Natural killer cell (primary cell): ENCODE measurements around the gene PFKFB3. TPM values are rescaled to one million over a fixed set of nuclear protein-coding genes. Genes with fewer than 3 reads are reported as not detected.
"Not testable (repeated sequence)": the region's sequence is repeated elsewhere in the genome, so short reads cannot be mapped to it uniquely, and the experiment has no call there.

Experiments
- ATAC-seq, 3 donors: fragments of 150-1000 bp in 2 of 3; fragments of 200-7000 bp in 1 of 3; cut with Tn5 transposase; 1 replicate in 1 of 3; 2 replicates in 2 of 3; pipeline ENCODE4 v1.10.0; 2021; ENCODE audit warnings: mild to moderate bottlenecking in 2 of 3, moderate library complexity in 2 of 3
- DNase-seq, 2 donors: peaks; one replicate each; pipeline versions ENCODE4 v3.0.0 to v3.0.0-alpha.2; 2013 to 2021; ENCODE audit warnings: mixed read lengths in 1 of 2
- H3K27ac ChIP-seq: one replicate; pipeline ENCODE4 v1.5.1; 2013; ENCODE audit warnings: mild to moderate bottlenecking, low read length
- H3K27me3 ChIP-seq: one replicate; pipeline ENCODE4 v1.6.1; 2013; ENCODE audit warnings: low read length; ENCODE audit not compliant: control insufficient read depth, insufficient read depth
- H3K36me3 ChIP-seq: one replicate; pipeline ENCODE4 v1.6.1; 2013; ENCODE audit warnings: low read length; ENCODE audit not compliant: control insufficient read depth, insufficient read depth
- H3K4me1 ChIP-seq: one replicate; pipeline ENCODE4 v1.6.1; 2013; ENCODE audit warnings: low read length; ENCODE audit not compliant: control insufficient read depth, insufficient read depth
- H3K4me3 ChIP-seq: one replicate; pipeline ENCODE4 v1.5.1; 2013; ENCODE audit warnings: low read length
- H3K9me3 ChIP-seq: one replicate; pipeline ENCODE4 v1.6.1; 2013; ENCODE audit warnings: low read length; ENCODE audit not compliant: control insufficient read depth, insufficient read depth
- H3K27ac Mint-ChIP-seq, 2 donors: one replicate each; pipeline ENCODE4 v1.8.0; 2022; ENCODE audit warnings: mild to moderate bottlenecking in 2 of 2, mixed read lengths in 2 of 2, moderate library complexity in 1 of 2
- H3K27me3 Mint-ChIP-seq, 2 donors: one replicate each; pipeline ENCODE4 v1.8.0; 2022; ENCODE audit warnings: low read depth in 2 of 2, mixed read lengths in 2 of 2
- H3K36me3 Mint-ChIP-seq: one replicate; pipeline ENCODE4 v1.8.0; 2022; ENCODE audit warnings: mixed read lengths
- H3K4me1 Mint-ChIP-seq, 2 donors: one replicate each; pipeline ENCODE4 v1.8.0; 2022; ENCODE audit warnings: mixed read lengths in 2 of 2
- H3K4me3 Mint-ChIP-seq: one replicate; pipeline ENCODE4 v1.8.0; 2022; ENCODE audit warnings: mild to moderate bottlenecking, moderate library complexity, mixed read lengths
- H3K9me3 Mint-ChIP-seq, 2 donors: one replicate each; pipeline ENCODE4 v1.8.0; 2022; ENCODE audit warnings: mixed read lengths in 2 of 2
- WGBS: methylation state at CpG from one replicate; pipeline ENCODE4 v1.1.7; 2013; ENCODE audit warnings: missing lambda C conversion rate; ENCODE audit not compliant: insufficient coverage; 5-methylcytosine and 5-hydroxymethylcytosine counted together
- intact Hi-C: fragments of 100-400 bp; cut with micrococcal nuclease; formaldehyde crosslinking; loops from one replicate; pipeline ENCODE4 v1.14.2; 2022
- total RNA-seq, 4 donors: library from RNA; stranded (reverse); fragments of 120-200 nt in 1 of 4; gene quantifications; one replicate each; pipeline versions ENCODE4 v1.2.3 to v1.2.4, GENCODE V29; 2013 to 2022
- TF ChIP-seq, protein P1 (sequence below): fragments of 200-600 bp; IDR thresholded peaks from one replicate; pipeline ENCODE4 v1.8.0; 2022; ENCODE audit warnings: antibody characterized with exemption

The PFKFB3 gene
- total RNA-seq, 3 donors from 2014 or later (not counting 1 experiment from before 2014, with no cell fraction given) = 33.4 to 59.7 (median 39.0) TPM

DNA sequence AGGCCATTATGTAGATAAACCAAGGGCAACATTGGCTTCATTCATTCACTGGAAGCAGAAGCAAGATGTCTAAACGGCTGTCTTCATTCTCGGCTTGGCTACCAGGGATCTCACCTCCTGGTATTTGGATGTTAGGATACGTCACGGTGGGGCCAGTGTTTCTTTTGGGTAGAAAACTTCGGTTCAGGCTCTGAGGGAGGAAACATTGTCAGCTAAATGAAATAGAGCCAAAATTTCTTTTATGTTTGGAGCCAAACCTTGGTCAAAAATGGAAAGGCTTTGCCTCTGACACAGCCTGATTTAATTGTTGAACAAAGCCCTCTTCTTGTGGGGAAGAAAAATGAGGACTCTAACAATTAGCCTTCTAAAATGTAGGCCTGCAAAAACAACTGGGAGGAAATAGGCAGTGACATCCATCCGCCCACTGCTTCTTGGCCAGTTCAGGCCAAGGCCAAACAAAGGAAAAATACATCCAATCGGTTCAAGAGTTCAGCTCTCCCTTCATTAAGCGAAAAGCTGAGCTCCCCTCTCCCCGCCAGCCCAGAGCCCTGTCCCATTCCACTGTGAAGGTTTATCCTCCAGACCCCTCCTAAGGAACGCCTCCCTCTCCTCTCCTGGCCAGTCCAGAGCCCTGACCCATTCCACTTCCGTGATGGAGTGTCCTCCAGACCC, 44.4 kb downstream of the PFKFB3 start:
- intact Hi-C loops = no loop called here
- TF ChIP-seq, protein P1, sequence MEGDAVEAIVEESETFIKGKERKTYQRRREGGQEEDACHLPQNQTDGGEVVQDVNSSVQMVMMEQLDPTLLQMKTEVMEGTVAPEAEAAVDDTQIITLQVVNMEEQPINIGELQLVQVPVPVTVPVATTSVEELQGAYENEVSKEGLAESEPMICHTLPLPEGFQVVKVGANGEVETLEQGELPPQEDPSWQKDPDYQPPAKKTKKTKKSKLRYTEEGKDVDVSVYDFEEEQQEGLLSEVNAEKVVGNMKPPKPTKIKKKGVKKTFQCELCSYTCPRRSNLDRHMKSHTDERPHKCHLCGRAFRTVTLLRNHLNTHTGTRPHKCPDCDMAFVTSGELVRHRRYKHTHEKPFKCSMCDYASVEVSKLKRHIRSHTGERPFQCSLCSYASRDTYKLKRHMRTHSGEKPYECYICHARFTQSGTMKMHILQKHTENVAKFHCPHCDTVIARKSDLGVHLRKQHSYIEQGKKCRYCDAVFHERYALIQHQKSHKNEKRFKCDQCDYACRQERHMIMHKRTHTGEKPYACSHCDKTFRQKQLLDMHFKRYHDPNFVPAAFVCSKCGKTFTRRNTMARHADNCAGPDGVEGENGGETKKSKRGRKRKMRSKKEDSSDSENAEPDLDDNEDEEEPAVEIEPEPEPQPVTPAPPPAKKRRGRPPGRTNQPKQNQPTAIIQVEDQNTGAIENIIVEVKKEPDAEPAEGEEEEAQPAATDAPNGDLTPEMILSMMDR = no peak
- Mint-ChIP-seq H3K4me3 (no peak overlapping the region), H3K4me1 (peaks cover 0 to 5% of the 10 kb centered on the region in 2 donors), H3K9me3 (no peaks in the 10 kb centered on the region), H3K27me3 (no peaks in the 10 kb centered on the region), H3K36me3 (no peaks in the 10 kb centered on the region), H3K27ac (no peak overlapping the region)
- no peaks in the 10 kb centered on the region for H3K4me1 ChIP-seq
- H3K9me3 ChIP-seq = no peaks in the 10 kb centered on the region
- H3K27me3 ChIP-seq = no peaks in the 10 kb centered on the region
- H3K4me3 ChIP-seq = no peak overlapping the region
- DNase-seq = no peak
- no peaks in the 10 kb centered on the region for H3K36me3 ChIP-seq
- 95% methylated on average over 11 of the region's 11 CpGs for WGBS
- H3K27ac ChIP-seq = no peak overlapping the region
- ATAC-seq = no peak

DNA sequence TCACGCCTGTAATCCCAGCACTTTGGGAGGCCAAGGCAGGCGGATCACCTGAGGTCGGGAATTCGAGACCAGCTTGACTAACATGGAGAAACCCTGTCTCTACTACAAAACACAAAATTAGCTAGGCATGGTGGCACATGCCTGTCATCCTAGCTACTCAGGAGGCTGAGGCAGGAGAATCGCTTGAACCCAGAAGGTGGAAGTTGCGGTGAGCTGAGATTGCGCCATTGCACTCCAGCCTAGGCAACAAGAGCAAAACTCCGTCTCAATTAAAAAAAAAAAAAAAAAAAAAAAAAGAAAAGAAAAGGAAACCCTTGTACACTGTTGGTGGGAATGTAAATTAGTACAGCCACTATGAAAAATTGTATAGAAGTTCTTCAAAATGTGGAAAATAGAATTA, 46.2 kb downstream of the PFKFB3 start:
- WGBS = 97% methylated on average over 8 of the region's 8 CpGs

DNA sequence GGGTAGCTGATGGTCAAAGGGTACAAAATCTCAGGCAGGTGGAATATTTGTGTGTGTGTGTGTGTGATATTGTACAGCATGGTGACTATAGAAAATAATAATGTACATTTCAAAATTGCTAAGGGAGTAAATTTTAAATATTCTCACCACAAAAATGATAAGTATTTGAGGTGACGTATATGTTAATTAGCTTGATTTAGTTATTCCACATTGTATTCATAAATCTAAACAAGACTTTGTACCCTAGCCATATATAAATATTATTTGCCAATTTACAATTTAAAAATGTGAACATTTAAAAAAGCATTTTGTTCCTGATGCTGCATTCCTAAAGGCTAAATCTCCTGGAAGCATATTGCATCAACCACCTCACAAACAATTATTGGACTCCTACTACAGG, 47.0 kb downstream of the PFKFB3 start:
- Histone ChIP-seq H3K36me3 (no peaks in the 10 kb centered on the region), H3K27ac (no peak overlapping the region), H3K4me1 (no peaks in the 10 kb centered on the region), H3K27me3 (no peaks in the 10 kb centered on the region), H3K9me3 (no peaks in the 10 kb centered on the region), H3K4me3 (no peak overlapping the region)
- H3K27me3 Mint-ChIP-seq = no peaks in the 10 kb centered on the region
- no peak for ATAC-seq
- no peaks in the 10 kb centered on the region for H3K9me3 Mint-ChIP-seq
- no peaks in the 10 kb centered on the region for H3K36me3 Mint-ChIP-seq
- no peak overlapping the region for H3K27ac Mint-ChIP-seq
- intact Hi-C loops = no loop called here
- no CpG with 5 or more reads among the region's 1 CpG for WGBS
- H3K4me3 Mint-ChIP-seq = no peak overlapping the region
- TF ChIP-seq, protein P1 = no peak
- no peak for DNase-seq
- H3K4me1 Mint-ChIP-seq = peaks cover 0 to 5% of the 10 kb centered on the region in 2 donors

More for the DNA sequence above, 46.2 kb downstream of the PFKFB3 start:
- ATAC-seq, H3K36me3 Mint-ChIP-seq, H3K27ac Mint-ChIP-seq, H3K27ac ChIP-seq, H3K4me3 ChIP-seq, H3K27me3 ChIP-seq, H3K36me3 ChIP-seq, H3K9me3 Mint-ChIP-seq, intact Hi-C loops, H3K4me1 Mint-ChIP-seq, H3K4me1 ChIP-seq, H3K4me3 Mint-ChIP-seq, H3K27me3 Mint-ChIP-seq, H3K9me3 ChIP-seq, DNase-seq: not testable (repeated sequence)

GRCh38 chr10:6250745-6251144, 48.0 kb downstream of the PFKFB3 start:
- H3K9me3 Mint-ChIP-seq = no peaks in the 10 kb centered on the region
- H3K27ac Mint-ChIP-seq = no peak overlapping the region
- TF ChIP-seq, protein P1 = no peak
- Histone ChIP-seq H3K27me3 (no peaks in the 10 kb centered on the region), H3K27ac (no peak overlapping the region), H3K4me1 (no peaks in the 10 kb centered on the region), H3K9me3 (no peaks in the 10 kb centered on the region), H3K36me3 (no peaks in the 10 kb centered on the region), H3K4me3 (no peak overlapping the region)
- no peaks in the 10 kb centered on the region for H3K36me3 Mint-ChIP-seq
- no peak overlapping the region for H3K4me3 Mint-ChIP-seq
- DNase-seq (no peak), ATAC-seq (no peak)
- intact Hi-C loops = no loop called here
- peaks cover 0 to 5% of the 10 kb centered on the region in 2 donors for H3K4me1 Mint-ChIP-seq
- no peaks in the 10 kb centered on the region for H3K27me3 Mint-ChIP-seq
- 87% methylated on average over 5 of the region's 6 CpGs for WGBS
